Astrocyte (in vitro differentiated cells and primary cell): ENCODE data around the gene FAM210B. TPM values are rescaled to one million over a fixed set of nuclear protein-coding genes. Genes with fewer than 3 reads are reported as not detected.

Source experiments
- DNase-seq: peaks from one replicate; pipeline ENCODE4 v3.0.0-alpha.2; 2010; ENCODE audit warnings: low read depth
- FAIRE-seq: peaks from 2 replicates; lab custom pipeline; 2011; peaks lifted over from hg19 to GRCh38; lab: Jason Lieb, UNC
- H2AFZ ChIP-seq: 2 replicates; pipeline ENCODE4 v1.6.0; 2012; ENCODE audit warnings: low read depth, low read length, inconsistent platforms
- H3K27ac ChIP-seq: 2 replicates; pipeline ENCODE4 v1.5.1; 2011; ENCODE audit warnings: low read depth, low read length, inconsistent platforms
- H3K27me3 ChIP-seq: 2 replicates; pipeline ENCODE4 v1.6.0; 2011; ENCODE audit warnings: low read length, inconsistent platforms; ENCODE audit not compliant: insufficient read depth
- H3K36me3 ChIP-seq: 2 replicates; pipeline ENCODE4 v1.5.1; 2011; ENCODE audit warnings: low read length, inconsistent platforms; ENCODE audit not compliant: insufficient read depth
- H3K4me1 ChIP-seq: 2 replicates; pipeline ENCODE4 v1.5.1; 2011; ENCODE audit warnings: low read length, inconsistent platforms; ENCODE audit not compliant: insufficient read depth
- H3K4me2 ChIP-seq: 2 replicates; pipeline ENCODE4 v1.6.0; 2012; ENCODE audit warnings: low read length, inconsistent platforms
- H3K4me3 ChIP-seq: 2 replicates; pipeline ENCODE4 v1.5.1; 2011; ENCODE audit warnings: low read depth, mild to moderate bottlenecking, low read length, inconsistent platforms; ENCODE audit not compliant: insufficient read depth
- H3K79me2 ChIP-seq: 2 replicates; pipeline ENCODE4 v1.6.0; 2012; ENCODE audit warnings: mild to moderate bottlenecking, low read length, inconsistent platforms; ENCODE audit not compliant: insufficient read depth
- H3K9ac ChIP-seq: 2 replicates; pipeline ENCODE4 v1.6.0; 2012; ENCODE audit warnings: mild to moderate bottlenecking, low read length, inconsistent platforms
- H3K9me3 ChIP-seq: 2 replicates; pipeline ENCODE4 v1.5.1; 2012; ENCODE audit warnings: low read depth, mild to moderate bottlenecking, low read length, inconsistent platforms; ENCODE audit not compliant: insufficient read depth
- H4K20me1 ChIP-seq: 2 replicates; pipeline ENCODE4 v1.6.0; 2012; ENCODE audit warnings: low read length, inconsistent platforms; ENCODE audit not compliant: insufficient read depth
- H3K27ac Mint-ChIP-seq: one replicate; pipeline ENCODE4 v1.8.0; 2021; ENCODE audit warnings: mild to moderate bottlenecking, mixed read lengths; ENCODE audit not compliant: unreplicated experiment
- H3K27me3 Mint-ChIP-seq: one replicate; pipeline ENCODE4 v1.8.0; 2021; ENCODE audit warnings: low read depth, mixed read lengths; ENCODE audit not compliant: unreplicated experiment
- H3K36me3 Mint-ChIP-seq: one replicate; pipeline ENCODE4 v1.8.0; 2021; ENCODE audit warnings: low read depth, mixed read lengths; ENCODE audit not compliant: unreplicated experiment
- H3K4me1 Mint-ChIP-seq: one replicate; pipeline ENCODE4 v1.8.0; 2021; ENCODE audit warnings: low read depth, mixed read lengths; ENCODE audit not compliant: unreplicated experiment
- H3K4me3 Mint-ChIP-seq: one replicate; pipeline ENCODE4 v1.8.0; 2021; ENCODE audit warnings: mild to moderate bottlenecking, moderate library complexity, mixed read lengths; ENCODE audit not compliant: unreplicated experiment
- H3K9me3 Mint-ChIP-seq: one replicate; pipeline ENCODE4 v1.8.0; 2021; ENCODE audit warnings: mild to moderate bottlenecking, mixed read lengths; ENCODE audit not compliant: unreplicated experiment
- CTCF ChIP-seq: IDR thresholded peaks from 2 replicates; pipeline ENCODE4 v1.5.1; 2011; ENCODE audit warnings: low read depth, mild to moderate bottlenecking, inconsistent platforms, low read length, moderate library complexity; ENCODE audit not compliant: insufficient read depth
- EZH2 ChIP-seq: IDR thresholded peaks from 2 replicates; pipeline ENCODE4 v1.6.1; 2012; ENCODE audit warnings: mild to moderate bottlenecking, low read length, inconsistent platforms; ENCODE audit not compliant: insufficient read depth
- total RNA-seq: library from RNA; stranded (reverse); gene quantifications from 2 replicates; pipeline ENCODE4 v1.2.1, GENCODE V29; 2021

FAM210B gene
- total RNA-seq, 1 donor from 2014 or later: 46.3 TPM

GRCh38 chr20:56393653-56394052 lies 34.9 kb downstream of the FAM210B start:
- peaks cover 67% of the 10 kb centered on the region for H3K79me2 ChIP-seq

GRCh38 chr20:56395166-56395565 lies 36.4 kb downstream of the FAM210B start:
- H3K27ac Mint-ChIP-seq: no peak overlapping the region
- Histone ChIP-seq H3K4me3 (no peak overlapping the region), H3K79me2 (peaks cover 52% of the 10 kb centered on the region), H3K4me2 (no peak overlapping the region), H3K9ac (no peak overlapping the region), H3K9me3 (no peaks in the 10 kb centered on the region), H3K36me3 (peaks cover 45% of the 10 kb centered on the region), H4K20me1 (peaks cover 11% of the 10 kb centered on the region), H3K27ac (no peak overlapping the region), H2AFZ (no peak overlapping the region), H3K4me1 (peaks cover 18% of the 10 kb centered on the region), H3K27me3 (no peaks in the 10 kb centered on the region)
- no peaks in the 10 kb centered on the region for H3K27me3 Mint-ChIP-seq
- DNase-seq: no peak
- H3K4me1 Mint-ChIP-seq: peaks cover 13% of the 10 kb centered on the region
- H3K4me3 Mint-ChIP-seq: no peak overlapping the region
- no peaks in the 10 kb centered on the region for H3K9me3 Mint-ChIP-seq
- H3K36me3 Mint-ChIP-seq: peaks cover 2% of the 10 kb centered on the region
- TF ChIP-seq EZH2 (no peak), CTCF (no peak)
- FAIRE-seq: no peak

More at GRCh38 chr20:56393653-56394052, 34.9 kb downstream of the FAM210B start:
- H3K27me3 ChIP-seq: no peaks in the 10 kb centered on the region
- no peaks in the 10 kb centered on the region for H3K27me3 Mint-ChIP-seq
- FAIRE-seq: no peak
- peaks cover 13% of the 10 kb centered on the region for H3K4me1 Mint-ChIP-seq
- H3K4me1 ChIP-seq: peaks cover 18% of the 10 kb centered on the region
- peak overlapping the region; percentile 95 for H3K27ac ChIP-seq
- peak overlapping the region; percentile 2 for H3K27ac Mint-ChIP-seq
- no peak for DNase-seq
- peaks cover 2% of the 10 kb centered on the region for H3K36me3 Mint-ChIP-seq
- TF ChIP-seq EZH2: no peak
- peaks cover 39% of the 10 kb centered on the region for H3K36me3 ChIP-seq
- peak overlapping the region; percentile 95 for H3K9ac ChIP-seq
- no peak overlapping the region for H2AFZ ChIP-seq
- peak overlapping the region; percentile 96 for H3K4me3 ChIP-seq
- H3K4me2 ChIP-seq: peak overlapping the region; percentile 97
- no peak overlapping the region for H3K4me3 Mint-ChIP-seq
- peaks cover 9% of the 10 kb centered on the region for H4K20me1 ChIP-seq
- H3K9me3 Mint-ChIP-seq: no peaks in the 10 kb centered on the region
- H3K9me3 ChIP-seq: no peaks in the 10 kb centered on the region

GRCh38 chr20:56400001-56400640 lies 41.3 kb downstream of the FAM210B start:
- no peak overlapping the region for H3K4me2 ChIP-seq
- DNase-seq (peak; percentile 46), FAIRE-seq (peak; percentile 23)
- no peaks in the 10 kb centered on the region for H3K4me1 ChIP-seq
- no peak for TF ChIP-seq EZH2
- peak; percentile 88 for TF ChIP-seq CTCF
- no peaks in the 10 kb centered on the region for H3K27me3 ChIP-seq
- Mint-ChIP-seq H3K27ac (no peak overlapping the region), H3K4me1 (no peaks in the 10 kb centered on the region), H3K27me3 (no peaks in the 10 kb centered on the region), H3K4me3 (no peak overlapping the region), H3K36me3 (peaks cover 8% of the 10 kb centered on the region), H3K9me3 (no peaks in the 10 kb centered on the region)
- no peak overlapping the region for H3K4me3 ChIP-seq
- H3K9me3 ChIP-seq: no peaks in the 10 kb centered on the region
- H3K27ac ChIP-seq: no peak overlapping the region
- peaks cover 17% of the 10 kb centered on the region for H4K20me1 ChIP-seq
- H3K9ac ChIP-seq: no peak overlapping the region
- no peak overlapping the region for H2AFZ ChIP-seq
- H3K79me2 ChIP-seq: peaks cover 30% of the 10 kb centered on the region
- H3K36me3 ChIP-seq: peaks cover 76% of the 10 kb centered on the region
